ENCODE measurements around the gene GAL3ST3.
"Not testable (repeated sequence)": the region's sequence is repeated elsewhere in the genome, so short reads cannot be mapped to it uniquely, and the experiment has no call there.

Gene GAL3ST3

DNA sequence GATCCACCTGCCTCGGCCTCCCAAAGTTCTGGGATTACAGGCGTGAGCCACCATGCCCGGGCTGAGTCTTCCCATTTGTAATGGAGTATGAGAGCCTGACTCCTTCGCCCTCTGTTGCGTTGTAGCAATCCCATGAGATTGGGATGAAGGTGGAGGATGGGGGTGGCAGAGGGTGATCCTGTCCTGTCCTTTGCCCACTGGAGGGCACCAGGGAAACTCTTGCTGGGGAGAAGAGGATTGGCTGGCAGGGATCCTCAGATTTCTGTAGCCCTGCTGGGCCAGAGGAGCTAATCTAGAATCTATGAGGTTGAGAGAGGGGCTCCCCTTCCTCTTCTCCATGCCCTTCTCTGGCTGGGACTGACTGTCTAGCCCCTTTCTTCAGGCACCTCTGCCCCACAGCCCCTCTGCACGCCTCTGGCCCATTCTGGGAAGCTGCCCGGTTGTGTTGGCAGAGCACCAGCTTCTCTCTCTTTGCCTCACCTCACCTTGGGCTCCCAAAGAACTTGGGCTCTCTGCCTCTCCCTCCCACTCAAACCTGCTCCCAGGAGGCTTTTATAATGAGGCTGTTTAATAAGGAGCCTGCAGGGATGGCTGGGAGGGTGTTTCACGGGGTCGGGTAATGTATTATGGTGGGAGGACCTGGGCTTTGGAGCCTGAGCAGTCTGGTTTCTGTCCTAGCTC is 13.2 kb downstream of the GAL3ST3 start:
- TF ChIP-seq, protein P1, sequence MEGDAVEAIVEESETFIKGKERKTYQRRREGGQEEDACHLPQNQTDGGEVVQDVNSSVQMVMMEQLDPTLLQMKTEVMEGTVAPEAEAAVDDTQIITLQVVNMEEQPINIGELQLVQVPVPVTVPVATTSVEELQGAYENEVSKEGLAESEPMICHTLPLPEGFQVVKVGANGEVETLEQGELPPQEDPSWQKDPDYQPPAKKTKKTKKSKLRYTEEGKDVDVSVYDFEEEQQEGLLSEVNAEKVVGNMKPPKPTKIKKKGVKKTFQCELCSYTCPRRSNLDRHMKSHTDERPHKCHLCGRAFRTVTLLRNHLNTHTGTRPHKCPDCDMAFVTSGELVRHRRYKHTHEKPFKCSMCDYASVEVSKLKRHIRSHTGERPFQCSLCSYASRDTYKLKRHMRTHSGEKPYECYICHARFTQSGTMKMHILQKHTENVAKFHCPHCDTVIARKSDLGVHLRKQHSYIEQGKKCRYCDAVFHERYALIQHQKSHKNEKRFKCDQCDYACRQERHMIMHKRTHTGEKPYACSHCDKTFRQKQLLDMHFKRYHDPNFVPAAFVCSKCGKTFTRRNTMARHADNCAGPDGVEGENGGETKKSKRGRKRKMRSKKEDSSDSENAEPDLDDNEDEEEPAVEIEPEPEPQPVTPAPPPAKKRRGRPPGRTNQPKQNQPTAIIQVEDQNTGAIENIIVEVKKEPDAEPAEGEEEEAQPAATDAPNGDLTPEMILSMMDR (conservative IDR thresholded peaks at IDR 0.05; ENCODE audit: low read depth, low read length) = no peak
- DNase-seq (ENCODE audit: low read depth) = no peak
- no peak overlapping the region for H3K4me3 ChIP-seq (ENCODE audit: low read depth, low read length)

DNA sequence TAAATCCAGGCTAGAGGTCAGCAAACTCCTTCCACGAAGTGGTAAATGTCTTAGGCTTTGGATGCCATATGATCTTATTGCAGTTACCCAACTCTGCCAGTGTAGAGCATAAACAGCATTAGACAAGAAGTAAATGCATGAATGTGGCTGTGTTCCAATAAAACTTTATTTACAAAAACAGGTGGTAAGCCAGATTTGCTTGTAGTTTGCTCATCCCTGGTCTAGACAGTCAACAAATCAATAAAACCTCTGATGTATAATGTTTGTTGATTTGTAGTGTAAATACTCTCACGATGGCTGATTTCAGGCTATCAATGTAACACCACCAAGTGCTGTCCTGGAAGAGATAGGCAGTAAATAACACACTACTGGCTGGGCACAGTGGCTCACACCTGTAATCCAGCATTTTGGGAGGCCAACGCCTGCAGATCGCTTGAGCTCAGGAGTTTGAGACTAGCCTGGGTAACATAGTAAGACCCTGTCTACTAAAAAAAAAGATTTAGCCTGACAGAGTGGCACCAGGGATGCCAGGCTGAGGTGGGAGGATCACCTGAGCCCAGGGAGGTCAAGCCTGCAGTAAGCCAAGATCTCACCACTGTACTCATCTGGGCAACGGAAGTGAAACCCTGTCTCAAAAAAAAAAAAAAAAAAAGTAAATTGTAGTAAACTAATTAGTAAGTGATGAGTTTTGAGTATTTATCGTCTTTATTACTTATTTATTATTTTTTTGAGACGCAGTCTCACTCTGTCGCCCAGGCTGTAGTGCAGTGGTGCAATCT is 15.8 kb downstream of the GAL3ST3 start:
- no peak for DNase-seq (ENCODE audit: low read depth)

DNA sequence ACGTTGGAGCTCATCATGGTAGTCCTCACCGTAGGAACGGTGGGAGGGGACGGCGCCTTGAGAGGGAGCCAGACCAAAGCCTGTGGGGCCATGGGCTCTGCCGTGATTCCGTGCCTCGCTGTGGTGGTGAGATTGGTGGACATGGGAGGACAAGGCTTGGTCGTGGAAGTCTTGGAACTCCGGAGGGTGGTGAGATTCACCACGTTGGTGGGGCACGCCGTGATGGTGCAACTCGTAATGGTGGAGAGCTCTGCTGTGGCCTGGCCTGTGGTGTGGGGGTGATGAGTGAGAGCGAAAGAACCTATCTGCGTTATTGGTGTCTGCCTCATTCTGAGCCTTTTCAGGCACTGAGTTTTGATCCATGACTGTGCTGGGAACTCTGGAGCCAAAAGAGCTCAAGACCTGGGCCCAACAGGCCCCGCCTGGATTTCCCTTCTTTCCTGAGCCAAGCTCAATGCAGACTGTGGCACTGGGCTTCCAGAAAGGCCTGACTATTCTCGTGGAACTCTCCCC is 22.9 kb downstream of the GAL3ST3 start, which contains the start of gene CATSPER1:
CATSPER1 (minus strand) TSS at position 463 of the 513 bp plus-strand sequence; CDS start at position 363, 100 bp downstream.
- no peak within 1 kb of the TSS for H3K4me3 ChIP-seq (ENCODE audit: low read depth, low read length)
- TF ChIP-seq, protein P1 (conservative IDR thresholded peaks at IDR 0.05; ENCODE audit: low read depth, low read length) = no peak
- no peak for DNase-seq (ENCODE audit: low read depth)

More for the DNA sequence above, 15.8 kb downstream of the GAL3ST3 start:
- TF ChIP-seq, protein P1 (conservative IDR thresholded peaks at IDR 0.05; ENCODE audit: low read depth, low read length) = no peak
- H3K4me3 ChIP-seq (ENCODE audit: low read depth, low read length) = no peak overlapping the region

DNA sequence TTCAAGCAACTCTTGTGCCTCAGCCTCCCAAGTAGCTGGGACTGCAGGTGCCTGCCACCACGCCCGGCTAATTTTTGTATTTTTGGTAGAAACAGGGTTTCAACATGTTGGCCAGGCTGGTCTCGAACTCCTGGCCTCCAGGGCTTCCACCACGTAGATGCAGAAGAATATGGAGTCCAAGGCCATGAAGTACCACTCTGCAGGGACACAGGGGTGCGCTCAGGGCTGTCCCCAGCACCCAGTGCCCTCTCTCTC is 25.8 kb downstream of the GAL3ST3 start:
- not testable (repeated sequence) for DNase-seq (ENCODE audit: low read depth); H3K4me3 ChIP-seq (ENCODE audit: low read depth, low read length)

DNA sequence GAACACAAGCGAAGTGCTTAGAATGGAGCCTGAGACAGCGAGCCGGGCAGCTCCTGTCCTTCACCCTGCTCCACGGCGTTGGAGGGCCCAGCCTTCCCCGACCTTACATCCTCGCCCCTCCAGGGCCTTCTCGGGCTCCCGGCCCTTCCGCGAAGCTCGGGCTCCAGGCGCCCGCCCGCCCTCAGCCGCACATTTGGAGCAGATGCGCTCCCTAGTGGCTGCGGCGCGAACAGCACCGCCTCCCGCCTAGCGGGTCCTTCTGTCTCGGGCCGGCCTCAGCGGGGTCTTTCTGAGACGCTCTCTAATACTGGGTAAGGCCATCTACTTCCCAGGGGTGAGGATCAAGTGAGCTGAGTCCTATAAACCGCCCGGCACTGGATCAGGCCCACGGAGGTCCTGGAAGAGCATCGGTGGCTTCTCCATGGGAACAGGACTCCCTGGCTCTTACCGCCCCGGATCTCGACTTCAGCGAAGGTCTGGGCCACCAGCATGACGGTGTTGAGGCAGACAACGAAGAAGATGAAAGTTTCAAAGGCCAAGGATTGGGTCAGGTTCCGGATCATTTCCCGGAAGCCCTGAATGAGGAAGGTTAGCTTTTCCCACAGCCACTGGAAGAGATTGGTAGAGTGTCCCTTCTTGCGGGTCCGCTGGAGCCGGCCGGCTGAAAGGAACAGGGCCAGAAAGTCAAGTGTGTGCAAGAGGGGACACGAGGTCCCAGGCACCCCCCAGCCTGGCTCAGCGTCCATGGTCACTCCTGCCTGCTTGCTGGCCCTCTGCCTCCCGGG is 26.4 kb downstream of the GAL3ST3 start:
- DNase-seq (ENCODE audit: low read depth) = peak; percentile 56
- peak overlapping the region; percentile 20 for H3K4me3 ChIP-seq (ENCODE audit: low read depth, low read length)
- TF ChIP-seq, protein P1 (conservative IDR thresholded peaks at IDR 0.05; ENCODE audit: low read depth, low read length) = peak; percentile 86

DNA sequence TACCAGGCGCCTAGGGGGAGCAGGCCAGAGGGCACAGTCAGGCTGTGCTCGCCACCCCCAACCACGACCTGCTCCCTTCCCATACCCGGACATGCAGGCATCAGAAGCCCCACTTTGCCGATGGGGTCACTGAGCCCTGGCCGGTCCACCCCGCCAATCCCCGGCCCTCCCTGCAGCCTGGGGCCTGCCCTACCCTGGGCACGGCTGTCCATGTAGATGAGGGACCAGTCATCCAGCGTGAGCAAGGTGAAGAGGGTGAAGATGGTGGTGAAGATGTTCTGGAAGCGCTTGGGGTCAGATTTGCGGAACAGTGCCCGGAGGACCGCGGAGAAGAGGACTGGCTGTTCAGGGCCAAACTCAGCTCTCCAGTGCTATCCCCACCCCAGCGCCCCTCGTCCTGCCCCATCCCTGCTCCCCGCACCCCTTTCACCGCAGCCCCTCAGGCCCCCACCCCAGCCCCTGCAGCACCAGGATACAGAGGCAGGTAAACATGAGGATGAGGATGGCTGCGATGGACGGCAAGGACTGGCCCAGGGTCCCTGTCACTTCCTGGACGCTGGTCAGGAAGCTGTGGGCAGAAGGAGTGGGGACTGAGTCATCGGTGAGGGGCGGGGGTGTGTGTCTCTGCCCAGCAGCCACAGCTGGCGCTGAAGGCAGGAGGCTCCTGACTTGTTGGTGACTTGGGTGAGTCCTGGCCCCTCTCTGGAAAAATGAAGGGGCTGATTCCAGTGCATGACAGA is 28.2 kb downstream of the GAL3ST3 start:
- TF ChIP-seq, protein P1 (conservative IDR thresholded peaks at IDR 0.05; ENCODE audit: low read depth, low read length) = no peak
- H3K4me3 ChIP-seq (ENCODE audit: low read depth, low read length) = no peak overlapping the region
- peak; percentile 47 for DNase-seq (ENCODE audit: low read depth)
